ENCODE results near the gene ICOS.
"Not testable (repeated sequence)": the region's sequence is repeated elsewhere in the genome, so short reads cannot be mapped to it uniquely, and the experiment has no call there.

Gene ICOS

GRCh38 chr2:203918839-203919238 lies 17.7 kb upstream of the ICOS start:
- no peak for DNase-seq

- DNase-seq, result no peak
Measured at GRCh38 chr2:203925512-203926158, 10.9 kb upstream of the ICOS start.

- no peak for DNase-seq
Measured at GRCh38 chr2:203928849-203929248, 7.7 kb upstream of the ICOS start.

- DNase-seq, result not testable (repeated sequence)
Measured at GRCh38 chr2:203931262-203931661, 5.3 kb upstream of the ICOS start.

- peak; percentile 64 for DNase-seq
Measured at GRCh38 chr2:203934041-203934492, 2.5 kb upstream of the ICOS start.

- no peak for DNase-seq
Measured at GRCh38 chr2:203934711-203935438, 1.7 kb upstream of the ICOS start.

- DNase-seq, result no peak
Measured at GRCh38 chr2:203935568-203935967, 995 bp upstream of the ICOS start.

GRCh38 chr2:203936949-203937348 lies 386 bp downstream of the ICOS start:
- DNase-seq, result no peak

- DNase-seq, result no peak
Measured at GRCh38 chr2:203937788-203938187, 1.2 kb downstream of the ICOS start.

GRCh38 chr2:203940039-203940438 lies 3.5 kb downstream of the ICOS start:
- no peak for DNase-seq

- DNase-seq, result peak; percentile 40
Measured at GRCh38 chr2:203943493-203944382, 7.2 kb downstream of the ICOS start.

- no peak for DNase-seq
Measured at GRCh38 chr2:203948733-203949132, 12.2 kb downstream of the ICOS start.

- DNase-seq, result no peak
Measured at GRCh38 chr2:203949228-203949627, 12.7 kb downstream of the ICOS start.

GRCh38 chr2:203951366-203951902 lies 14.9 kb downstream of the ICOS start:
- DNase-seq, result peak; percentile 49

- no peak for DNase-seq
Measured at GRCh38 chr2:203959265-203959664, 22.7 kb downstream of the ICOS start.

- no peak for DNase-seq
Measured at GRCh38 chr2:203959672-203960071, 23.1 kb downstream of the ICOS start.

GRCh38 chr2:203960811-203961210 lies 24.2 kb downstream of the ICOS start:
- DNase-seq, result no peak

- DNase-seq, result not testable (repeated sequence)
Measured at GRCh38 chr2:203965190-203965589, 28.6 kb downstream of the ICOS start.

GRCh38 chr2:203971251-203971650 lies 34.7 kb downstream of the ICOS start:
- no peak for DNase-seq

GRCh38 chr2:203972066-203972465 lies 35.5 kb downstream of the ICOS start:
- no peak for DNase-seq

GRCh38 chr2:203973000-203973399 lies 36.4 kb downstream of the ICOS start:
- no peak for DNase-seq

- no peak for DNase-seq
Measured at GRCh38 chr2:203973676-203974075, 37.1 kb downstream of the ICOS start.

GRCh38 chr2:203975912-203976311 lies 39.3 kb downstream of the ICOS start:
- no peak for DNase-seq
